Measurements from ENCODE around the gene ATXN7. TPM values are rescaled to one million over a fixed set of nuclear protein-coding genes. Genes with fewer than 3 reads are reported as not detected.
A peak's percentile ranks its signal among the peaks of the same experiment; 100 is the strongest.

Gene ATXN7
- total RNA-seq, 1 donor from 2014 or later, result 22.1 TPM

DNA sequence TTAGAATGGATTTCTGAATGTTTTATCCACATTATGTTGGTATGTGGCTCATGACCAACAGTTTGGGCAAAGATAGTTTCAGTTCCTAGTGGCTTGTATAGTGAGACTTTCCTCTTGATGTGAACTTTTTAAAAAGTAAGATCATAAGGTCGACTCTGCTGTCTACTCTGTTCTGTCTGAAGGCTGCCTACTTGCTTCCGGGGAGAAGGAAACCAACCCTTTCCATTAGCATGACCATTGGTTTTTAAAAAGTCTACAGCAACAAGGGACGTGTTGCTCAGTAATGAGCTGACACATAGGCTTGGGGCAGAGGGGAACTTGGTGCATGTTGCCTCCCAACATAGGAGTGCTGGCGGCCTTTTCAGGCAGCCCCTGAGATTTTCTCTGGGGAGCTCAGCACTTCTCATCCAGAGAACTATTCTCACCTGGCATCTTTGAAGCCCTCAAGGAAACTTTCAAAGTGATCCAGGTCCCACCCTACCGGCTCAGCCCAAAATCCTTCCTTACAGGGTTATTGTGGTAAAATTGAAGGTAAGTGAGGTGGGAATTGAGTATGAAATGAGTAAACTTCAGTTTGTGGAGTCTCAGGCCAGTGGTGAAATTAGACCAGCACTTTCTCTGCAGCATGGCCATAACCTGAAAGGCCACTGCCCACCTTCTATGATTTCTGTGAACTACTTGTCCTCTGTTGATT lies 129.0 kb downstream of the ATXN7 start:
- DNase-seq, result no peak
- TF ChIP-seq, protein P1, sequence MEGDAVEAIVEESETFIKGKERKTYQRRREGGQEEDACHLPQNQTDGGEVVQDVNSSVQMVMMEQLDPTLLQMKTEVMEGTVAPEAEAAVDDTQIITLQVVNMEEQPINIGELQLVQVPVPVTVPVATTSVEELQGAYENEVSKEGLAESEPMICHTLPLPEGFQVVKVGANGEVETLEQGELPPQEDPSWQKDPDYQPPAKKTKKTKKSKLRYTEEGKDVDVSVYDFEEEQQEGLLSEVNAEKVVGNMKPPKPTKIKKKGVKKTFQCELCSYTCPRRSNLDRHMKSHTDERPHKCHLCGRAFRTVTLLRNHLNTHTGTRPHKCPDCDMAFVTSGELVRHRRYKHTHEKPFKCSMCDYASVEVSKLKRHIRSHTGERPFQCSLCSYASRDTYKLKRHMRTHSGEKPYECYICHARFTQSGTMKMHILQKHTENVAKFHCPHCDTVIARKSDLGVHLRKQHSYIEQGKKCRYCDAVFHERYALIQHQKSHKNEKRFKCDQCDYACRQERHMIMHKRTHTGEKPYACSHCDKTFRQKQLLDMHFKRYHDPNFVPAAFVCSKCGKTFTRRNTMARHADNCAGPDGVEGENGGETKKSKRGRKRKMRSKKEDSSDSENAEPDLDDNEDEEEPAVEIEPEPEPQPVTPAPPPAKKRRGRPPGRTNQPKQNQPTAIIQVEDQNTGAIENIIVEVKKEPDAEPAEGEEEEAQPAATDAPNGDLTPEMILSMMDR (IDR thresholded peaks at IDR 0.05; ENCODE audit: partially characterized antibody, unreplicated experiment), result no peak
- H3K27ac Mint-ChIP-seq (ENCODE audit: unreplicated experiment), result no peak overlapping the region
- H3K36me3 Mint-ChIP-seq (ENCODE audit: unreplicated experiment), result peaks cover 6% of the 10 kb centered on the region
- no peaks in the 10 kb centered on the region for H3K9me3 Mint-ChIP-seq (ENCODE audit: unreplicated experiment)
- no peaks in the 10 kb centered on the region for H3K4me1 Mint-ChIP-seq (ENCODE audit: low read depth, unreplicated experiment)
- H3K4me3 Mint-ChIP-seq (ENCODE audit: unreplicated experiment), result no peak overlapping the region
- no peaks in the 10 kb centered on the region for H3K27me3 Mint-ChIP-seq (ENCODE audit: unreplicated experiment)

DNA sequence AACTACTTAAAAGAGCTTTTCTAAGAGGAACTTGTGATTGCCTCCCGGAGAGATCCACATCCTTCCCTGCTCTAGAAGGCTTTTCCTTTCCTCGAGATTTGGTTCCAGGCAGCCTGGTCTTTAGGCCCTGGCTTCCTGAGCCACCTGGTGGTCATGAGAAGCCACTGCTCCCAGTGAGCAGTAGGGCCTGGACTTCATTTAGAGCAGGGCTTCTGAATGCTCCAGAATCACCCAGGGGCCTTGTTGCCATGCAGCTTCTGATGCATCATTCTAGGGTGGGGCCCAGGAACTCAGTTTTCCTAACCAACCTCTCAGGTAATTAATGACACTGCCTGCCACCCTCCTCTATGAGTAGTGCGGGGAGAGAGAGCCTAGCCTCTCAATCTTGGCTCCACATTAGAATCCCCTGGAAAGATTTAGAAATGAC lies 130.0 kb downstream of the ATXN7 start:
- H3K36me3 Mint-ChIP-seq (ENCODE audit: unreplicated experiment), result peaks cover 6% of the 10 kb centered on the region
- no peak overlapping the region for H3K4me3 Mint-ChIP-seq (ENCODE audit: unreplicated experiment)
- TF ChIP-seq, protein P1 (IDR thresholded peaks at IDR 0.05; ENCODE audit: partially characterized antibody, unreplicated experiment), result peak; percentile 90
- no peaks in the 10 kb centered on the region for H3K4me1 Mint-ChIP-seq (ENCODE audit: low read depth, unreplicated experiment)
- no peaks in the 10 kb centered on the region for H3K9me3 Mint-ChIP-seq (ENCODE audit: unreplicated experiment)
- peak; percentile 72 for DNase-seq
- no peak overlapping the region for H3K27ac Mint-ChIP-seq (ENCODE audit: unreplicated experiment)
- peaks cover under 1% of the 10 kb centered on the region for H3K27me3 Mint-ChIP-seq (ENCODE audit: unreplicated experiment)

DNA sequence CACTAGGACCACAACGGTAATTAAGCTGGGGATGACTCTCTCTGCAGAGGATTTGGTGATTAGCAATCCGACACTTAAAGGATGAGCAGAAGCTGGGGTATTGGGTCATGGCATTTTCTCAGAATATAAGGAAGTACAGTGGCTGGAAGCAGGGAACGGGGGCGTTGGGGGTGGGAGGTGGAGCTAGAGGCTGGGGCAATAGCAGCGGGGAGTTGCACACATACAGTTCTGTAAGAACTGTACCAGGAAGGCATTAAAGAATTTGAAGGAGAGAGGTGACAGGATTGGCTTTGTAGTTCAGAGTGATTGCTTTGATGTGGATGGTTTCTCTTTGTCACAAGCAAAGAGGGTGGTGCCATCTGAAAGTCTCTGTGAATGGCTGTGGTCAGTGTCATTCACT lies 131.4 kb downstream of the ATXN7 start:
- no peak overlapping the region for H3K27ac Mint-ChIP-seq (ENCODE audit: unreplicated experiment)
- TF ChIP-seq, protein P1 (IDR thresholded peaks at IDR 0.05; ENCODE audit: partially characterized antibody, unreplicated experiment), result no peak
- peaks cover 6% of the 10 kb centered on the region for H3K36me3 Mint-ChIP-seq (ENCODE audit: unreplicated experiment)
- no peak overlapping the region for H3K4me3 Mint-ChIP-seq (ENCODE audit: unreplicated experiment)
- H3K4me1 Mint-ChIP-seq (ENCODE audit: low read depth, unreplicated experiment), result no peaks in the 10 kb centered on the region
- H3K9me3 Mint-ChIP-seq (ENCODE audit: unreplicated experiment), result no peaks in the 10 kb centered on the region
- H3K27me3 Mint-ChIP-seq (ENCODE audit: unreplicated experiment), result peaks cover 2% of the 10 kb centered on the region
- no peak for DNase-seq

DNA sequence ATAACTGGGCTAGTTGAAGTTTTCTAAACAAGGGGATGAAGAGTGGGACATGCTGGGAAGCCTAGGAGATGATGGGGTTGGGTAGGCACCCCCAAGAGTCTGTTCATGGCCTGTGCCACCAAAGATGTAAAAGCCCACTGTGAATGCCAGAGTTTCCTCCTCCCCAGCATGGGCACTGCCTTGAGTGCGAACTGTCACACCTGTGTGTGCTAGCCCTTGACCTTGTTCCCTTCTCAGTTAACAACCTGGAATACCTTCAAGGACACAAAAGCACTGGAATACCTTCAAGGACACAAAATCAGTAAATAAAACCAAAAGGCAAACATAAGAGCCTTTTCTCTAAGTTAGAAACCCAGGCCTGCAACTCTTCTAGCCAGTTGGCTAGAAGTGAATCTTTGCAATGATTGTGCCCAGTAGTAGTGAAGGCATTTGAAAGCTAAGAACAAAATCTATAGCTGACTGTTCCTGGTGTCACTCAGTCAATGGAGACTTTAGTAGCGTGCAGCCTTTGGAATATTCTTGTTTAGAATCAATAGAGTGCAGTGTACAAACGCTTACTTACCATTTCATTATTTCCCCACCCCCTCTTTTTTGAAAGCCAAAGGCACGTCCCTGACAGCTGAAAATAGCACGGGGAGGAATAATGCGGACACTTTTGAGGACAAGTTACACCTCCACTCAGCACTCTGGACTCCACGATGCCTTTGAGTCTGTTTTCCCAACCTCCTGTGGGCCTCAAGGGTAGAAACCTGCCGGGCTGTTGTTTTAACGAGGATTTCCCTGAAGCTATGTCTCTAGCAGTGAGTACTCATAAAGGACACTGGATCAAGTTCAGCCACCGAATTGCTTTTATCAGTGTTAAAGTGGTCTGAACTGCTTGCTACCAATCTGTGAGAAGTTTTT lies 135.4 kb downstream of the ATXN7 start:
- peaks cover 6% of the 10 kb centered on the region for H3K36me3 Mint-ChIP-seq (ENCODE audit: unreplicated experiment)
- H3K27ac Mint-ChIP-seq (ENCODE audit: unreplicated experiment), result no peak overlapping the region
- no peak for DNase-seq
- peaks cover 3% of the 10 kb centered on the region for H3K27me3 Mint-ChIP-seq (ENCODE audit: unreplicated experiment)
- H3K4me3 Mint-ChIP-seq (ENCODE audit: unreplicated experiment), result no peak overlapping the region
- H3K9me3 Mint-ChIP-seq (ENCODE audit: unreplicated experiment), result no peaks in the 10 kb centered on the region
- H3K4me1 Mint-ChIP-seq (ENCODE audit: low read depth, unreplicated experiment), result no peaks in the 10 kb centered on the region
- TF ChIP-seq, protein P1 (IDR thresholded peaks at IDR 0.05; ENCODE audit: partially characterized antibody, unreplicated experiment), result no peak
